ENCODE data around the gene SIGLEC9.

Gene SIGLEC9

GRCh38 chr19:51158474-51159129, 33.9 kb downstream of the SIGLEC9 start:
- in situ Hi-C loops (cut with HindIII; ENCODE audit: low sequenced_read_pairs), result no loop called here
- no peak overlapping the region for H3K4me3 ChIP-seq (ENCODE audit: low read depth, low read length)
- TF ChIP-seq, protein P1, sequence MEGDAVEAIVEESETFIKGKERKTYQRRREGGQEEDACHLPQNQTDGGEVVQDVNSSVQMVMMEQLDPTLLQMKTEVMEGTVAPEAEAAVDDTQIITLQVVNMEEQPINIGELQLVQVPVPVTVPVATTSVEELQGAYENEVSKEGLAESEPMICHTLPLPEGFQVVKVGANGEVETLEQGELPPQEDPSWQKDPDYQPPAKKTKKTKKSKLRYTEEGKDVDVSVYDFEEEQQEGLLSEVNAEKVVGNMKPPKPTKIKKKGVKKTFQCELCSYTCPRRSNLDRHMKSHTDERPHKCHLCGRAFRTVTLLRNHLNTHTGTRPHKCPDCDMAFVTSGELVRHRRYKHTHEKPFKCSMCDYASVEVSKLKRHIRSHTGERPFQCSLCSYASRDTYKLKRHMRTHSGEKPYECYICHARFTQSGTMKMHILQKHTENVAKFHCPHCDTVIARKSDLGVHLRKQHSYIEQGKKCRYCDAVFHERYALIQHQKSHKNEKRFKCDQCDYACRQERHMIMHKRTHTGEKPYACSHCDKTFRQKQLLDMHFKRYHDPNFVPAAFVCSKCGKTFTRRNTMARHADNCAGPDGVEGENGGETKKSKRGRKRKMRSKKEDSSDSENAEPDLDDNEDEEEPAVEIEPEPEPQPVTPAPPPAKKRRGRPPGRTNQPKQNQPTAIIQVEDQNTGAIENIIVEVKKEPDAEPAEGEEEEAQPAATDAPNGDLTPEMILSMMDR (IDR thresholded peaks at IDR 0.05; ENCODE audit: low read depth, low read length), result peak; percentile 55
- no peak for DNase-seq (ENCODE audit: low read depth, low spot score)

DNA sequence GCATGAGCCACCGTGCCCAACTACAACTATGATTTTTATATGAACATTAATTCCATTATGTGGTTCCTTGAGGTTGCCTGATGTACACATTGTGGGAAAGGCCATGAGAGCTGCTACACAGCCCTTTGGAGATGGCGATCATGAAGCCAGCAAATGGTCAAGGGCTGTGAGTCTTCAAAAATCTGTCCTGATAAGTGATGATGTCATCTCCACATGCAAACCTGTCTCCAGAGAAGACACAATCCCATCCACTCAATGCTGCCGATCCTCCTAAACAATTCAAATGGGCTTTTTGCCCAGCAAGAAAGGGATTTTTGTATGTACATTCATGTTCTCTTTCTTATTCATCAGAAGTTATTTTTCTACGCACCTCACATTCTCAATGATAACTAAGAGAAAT, 35.0 kb downstream of the SIGLEC9 start:
- in situ Hi-C loops (cut with HindIII; ENCODE audit: low sequenced_read_pairs), result no loop called here
- DNase-seq (ENCODE audit: low read depth, low spot score), result no peak
- TF ChIP-seq, protein P1 (IDR thresholded peaks at IDR 0.05; ENCODE audit: low read depth, low read length), result no peak
- H3K4me3 ChIP-seq (ENCODE audit: low read depth, low read length), result no peak overlapping the region

- in situ Hi-C loops (cut with HindIII; ENCODE audit: low sequenced_read_pairs), result no loop called here
- TF ChIP-seq, protein P1 (IDR thresholded peaks at IDR 0.05; ENCODE audit: low read depth, low read length), result no peak
- no peak overlapping the region for H3K4me3 ChIP-seq (ENCODE audit: low read depth, low read length)
- DNase-seq (ENCODE audit: low read depth, low spot score), result no peak
These were observed 36.6 kb downstream of the SIGLEC9 start for GRCh38 chr19:51161266-51161665.

- no peak overlapping the region for H3K4me3 ChIP-seq (ENCODE audit: low read depth, low read length)
- no peak for DNase-seq (ENCODE audit: low read depth, low spot score)
- TF ChIP-seq, protein P1 (IDR thresholded peaks at IDR 0.05; ENCODE audit: low read depth, low read length), result no peak
- in situ Hi-C loops (cut with HindIII; ENCODE audit: low sequenced_read_pairs), result no loop called here
These were observed 37.3 kb downstream of the SIGLEC9 start for GRCh38 chr19:51161867-51162496.

DNA sequence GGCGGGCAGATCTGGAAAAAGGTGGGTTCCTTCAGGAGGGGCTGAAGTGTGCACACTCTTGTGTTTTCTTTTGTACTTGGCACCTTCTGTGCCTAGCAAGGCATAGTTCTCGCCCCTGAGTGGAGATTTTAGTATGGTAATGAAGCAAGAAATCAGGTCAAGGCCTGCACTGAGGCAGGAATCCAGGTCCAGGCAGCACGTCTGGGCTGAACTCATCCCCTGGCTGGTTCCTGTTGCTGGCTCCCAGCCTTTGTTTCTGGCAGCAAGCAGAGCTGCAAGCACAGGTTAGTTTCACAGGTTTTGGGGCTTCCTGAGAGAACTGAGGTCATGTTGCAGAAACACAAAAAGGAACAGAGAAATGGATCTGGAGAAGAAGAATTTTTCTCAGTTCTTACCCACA, 38.6 kb downstream of the SIGLEC9 start:
- H3K4me3 ChIP-seq (ENCODE audit: low read depth, low read length), result no peak overlapping the region
- no peak for DNase-seq (ENCODE audit: low read depth, low spot score)
- in situ Hi-C loops (cut with HindIII; ENCODE audit: low sequenced_read_pairs), result no loop called here

DNA sequence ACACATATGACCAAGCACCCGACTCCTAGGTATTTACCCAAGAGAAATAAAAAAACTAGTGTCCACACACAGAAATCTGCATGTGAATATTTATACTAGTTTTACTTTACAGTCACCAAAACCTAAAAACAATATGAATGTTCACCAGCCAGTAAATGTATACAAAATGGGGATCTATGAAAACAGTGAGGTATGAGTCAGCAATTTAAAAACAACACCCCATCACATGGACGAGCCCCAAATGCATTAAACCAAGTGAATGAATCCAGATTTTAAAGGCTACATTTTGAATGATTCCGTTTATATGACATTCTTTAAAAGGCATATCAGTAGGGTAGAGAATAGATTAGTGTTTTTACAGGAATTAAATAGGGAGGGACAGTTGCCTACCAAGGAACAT, 39.5 kb downstream of the SIGLEC9 start:
- TF ChIP-seq, protein P1 (IDR thresholded peaks at IDR 0.05; ENCODE audit: low read depth, low read length), result no peak
- in situ Hi-C loops (cut with HindIII; ENCODE audit: low sequenced_read_pairs), result no loop called here
- DNase-seq (ENCODE audit: low read depth, low spot score), result no peak
- H3K4me3 ChIP-seq (ENCODE audit: low read depth, low read length), result no peak overlapping the region

More for the DNA sequence above, 38.6 kb downstream of the SIGLEC9 start:
- TF ChIP-seq, protein P1 (IDR thresholded peaks at IDR 0.05; ENCODE audit: low read depth, low read length), result no peak
